Activated B cell treated with CpG ODN at 0.5 μM for 24 hours (primary cell): ENCODE data around the gene HMCN1. TPM values are rescaled to one million over a fixed set of nuclear protein-coding genes. Genes with fewer than 3 reads are reported as not detected.

Source experiments
- ATAC-seq: fragments of 200-7000 bp; cut with Tn5 transposase; one replicate; pipeline ENCODE4 v1.10.0; 2021; ENCODE audit warnings: low read depth, mild to moderate bottlenecking, moderate library complexity
- CTCF ChIA-PET: fragments of 350-600 bp; sonication (Branson Sonifier 250); formaldehyde crosslinking; loops from one replicate; lab custom pipeline; 2021; ENCODE audit warnings: antibody characterized with exemption; lab: Charles Lee
- POLR2A ChIA-PET: fragments of 350-600 bp; sonication (Branson Sonifier 250); formaldehyde crosslinking; loops from one replicate; lab custom pipeline; 2021; ENCODE audit warnings: antibody characterized with exemption; lab: Charles Lee
- DNase-seq: peaks from one replicate; pipeline ENCODE4 v3.0.0; 2022
- H3K27ac Mint-ChIP-seq: one replicate; pipeline ENCODE4 v1.8.0; 2020; ENCODE audit warnings: mixed read lengths
- H3K27me3 Mint-ChIP-seq: one replicate; pipeline ENCODE4 v1.8.0; 2021; ENCODE audit warnings: mixed read lengths
- H3K36me3 Mint-ChIP-seq: one replicate; pipeline ENCODE4 v1.8.0; 2021; ENCODE audit warnings: low read depth, mixed read lengths
- H3K4me1 Mint-ChIP-seq: one replicate; pipeline ENCODE4 v1.8.0; 2021; ENCODE audit warnings: mixed read lengths
- H3K4me3 Mint-ChIP-seq: one replicate; pipeline ENCODE4 v1.8.0; 2020; ENCODE audit warnings: mild to moderate bottlenecking, mixed read lengths
- H3K9me3 Mint-ChIP-seq: one replicate; pipeline ENCODE4 v1.8.0; 2020; ENCODE audit warnings: mixed read lengths
- CTCF ChIP-seq: fragments of 200-600 bp; IDR thresholded peaks from one replicate; pipeline ENCODE4 v1.8.0; 2022; ENCODE audit warnings: antibody characterized with exemption, mild to moderate bottlenecking
- intact Hi-C: fragments of 100-400 bp; cut with micrococcal nuclease; formaldehyde crosslinking; loops from one replicate; pipeline ENCODE4 v1.15.1; 2024
- total RNA-seq: library from RNA; stranded (reverse); gene quantifications from 2 replicates; pipeline ENCODE4 v1.2.3, GENCODE V29; 2022

HMCN1 gene
- total RNA-seq, 1 donor from 2014 or later = 0.27 TPM

GRCh38 chr1:185860859-185861258 is 126.7 kb downstream of the HMCN1 start:
- ChIA-PET CTCF (no interaction called here), POLR2A (no interaction called here)
- ATAC-seq = no peak
- H3K36me3 Mint-ChIP-seq = no peaks in the 10 kb centered on the region
- TF ChIP-seq CTCF = no peak
- no peaks in the 10 kb centered on the region for H3K9me3 Mint-ChIP-seq
- no peak for DNase-seq
- H3K27ac Mint-ChIP-seq = no peak overlapping the region
- H3K27me3 Mint-ChIP-seq = no peaks in the 10 kb centered on the region
- no peak overlapping the region for H3K4me3 Mint-ChIP-seq
- no peaks in the 10 kb centered on the region for H3K4me1 Mint-ChIP-seq
- intact Hi-C loops = no loop called here

GRCh38 chr1:185861630-185862029 is 127.4 kb downstream of the HMCN1 start:
- Mint-ChIP-seq H3K27me3 (no peaks in the 10 kb centered on the region), H3K36me3 (no peaks in the 10 kb centered on the region), H3K9me3 (no peaks in the 10 kb centered on the region), H3K27ac (no peak overlapping the region), H3K4me3 (no peak overlapping the region), H3K4me1 (no peaks in the 10 kb centered on the region)
- intact Hi-C loops = no loop called here
- DNase-seq (no peak), ATAC-seq (no peak)
- TF ChIP-seq CTCF = no peak
- CTCF ChIA-PET = no interaction called here
- POLR2A ChIA-PET = no interaction called here

GRCh38 chr1:185862235-185862634 is 128.0 kb downstream of the HMCN1 start:
- CTCF ChIA-PET = no interaction called here
- Mint-ChIP-seq H3K4me3 (no peak overlapping the region), H3K27me3 (no peaks in the 10 kb centered on the region), H3K9me3 (no peaks in the 10 kb centered on the region), H3K27ac (no peak overlapping the region), H3K36me3 (no peaks in the 10 kb centered on the region), H3K4me1 (no peaks in the 10 kb centered on the region)
- no peak for DNase-seq
- intact Hi-C loops = no loop called here
- POLR2A ChIA-PET = no interaction called here
- TF ChIP-seq CTCF = no peak
- ATAC-seq = no peak

GRCh38 chr1:185864331-185864730 is 130.1 kb downstream of the HMCN1 start:
- DNase-seq (no peak), ATAC-seq (no peak)
- H3K9me3 Mint-ChIP-seq = no peaks in the 10 kb centered on the region
- no peak for TF ChIP-seq CTCF
- ChIA-PET POLR2A (no interaction called here), CTCF (no interaction called here)
- no peak overlapping the region for H3K27ac Mint-ChIP-seq
- H3K36me3 Mint-ChIP-seq = no peaks in the 10 kb centered on the region
- H3K27me3 Mint-ChIP-seq = no peaks in the 10 kb centered on the region
- intact Hi-C loops = no loop called here
- no peaks in the 10 kb centered on the region for H3K4me1 Mint-ChIP-seq
- H3K4me3 Mint-ChIP-seq = no peak overlapping the region

GRCh38 chr1:185864889-185865517 is 130.8 kb downstream of the HMCN1 start:
- TF ChIP-seq CTCF = no peak
- no peaks in the 10 kb centered on the region for H3K36me3 Mint-ChIP-seq
- ChIA-PET POLR2A (no interaction called here), CTCF (no interaction called here)
- no peak for DNase-seq
- no peak for ATAC-seq
- H3K27me3 Mint-ChIP-seq = no peaks in the 10 kb centered on the region
- H3K4me3 Mint-ChIP-seq = no peak overlapping the region
- intact Hi-C loops = no loop called here
- no peaks in the 10 kb centered on the region for H3K9me3 Mint-ChIP-seq
- H3K4me1 Mint-ChIP-seq = no peaks in the 10 kb centered on the region
- no peak overlapping the region for H3K27ac Mint-ChIP-seq
